Sigmoid colon (tissue), 4 donors: ENCODE results near the gene SHC3.

ENCODE experiments used
- CTCF ChIP-seq, 4 experiments: fragments of 450-650 bp in 3 of 4; fragments of 200-600 bp in 1 of 4; IDR thresholded peaks; one replicate each; pipeline ENCODE4 v1.5.1; 2016 to 2019; ENCODE audit warnings: antibody characterized with exemption in 4 of 4, mild to moderate bottlenecking in 3 of 4, moderate library complexity in 2 of 4
- EP300 ChIP-seq, 4 donors: sonication (generic); formaldehyde crosslinking; IDR thresholded peaks; one replicate each; pipeline ENCODE4 v1.6.1; 2017; ENCODE audit warnings: antibody characterized with exemption in 4 of 4
- POLR2A ChIP-seq, 2 donors: fragments of 450-650 bp; IDR thresholded peaks; one replicate each; pipeline ENCODE4 v1.6.1; 2016; ENCODE audit warnings: antibody characterized with exemption in 2 of 2, mild to moderate bottlenecking in 2 of 2, moderate library complexity in 2 of 2

- no peak for TF ChIP-seq CTCF (IDR thresholded peaks at IDR 0.05)
- no peak for TF ChIP-seq EP300 (IDR thresholded peaks at IDR 0.05)
- TF ChIP-seq POLR2A (IDR thresholded peaks at IDR 0.05): no peak
Observed at GRCh38 chr9:89059925-89060506, 118.6 kb downstream of the SHC3 start.
